ENCODE measurements around the gene BMERB1.
"Not testable (repeated sequence)": the region's sequence is repeated elsewhere in the genome, so short reads cannot be mapped to it uniquely, and the experiment has no call there.

The BMERB1 gene

GRCh38 chr16:15426796-15427195 lies 7.6 kb upstream of the BMERB1 start:
- no peak for FAIRE-seq

- peak; percentile 86 for FAIRE-seq
Measured at GRCh38 chr16:15427648-15428239, 6.6 kb upstream of the BMERB1 start.

- FAIRE-seq, result not testable (repeated sequence)
Measured at GRCh38 chr16:15430884-15431283, 3.5 kb upstream of the BMERB1 start.

- no peak for FAIRE-seq
Measured at GRCh38 chr16:15434079-15434424, 336 bp upstream of the BMERB1 start.

GRCh38 chr16:15435216-15435864 lies 952 bp downstream of the BMERB1 start:
- FAIRE-seq, result no peak

GRCh38 chr16:15439102-15439501 lies 4.7 kb downstream of the BMERB1 start:
- FAIRE-seq, result no peak

GRCh38 chr16:15439521-15439920 lies 5.1 kb downstream of the BMERB1 start:
- FAIRE-seq, result no peak

GRCh38 chr16:15440852-15441251 lies 6.5 kb downstream of the BMERB1 start:
- FAIRE-seq, result no peak

GRCh38 chr16:15442140-15442539 lies 7.8 kb downstream of the BMERB1 start:
- FAIRE-seq, result not testable (repeated sequence)

GRCh38 chr16:15443753-15444152 lies 9.4 kb downstream of the BMERB1 start:
- no peak for FAIRE-seq

GRCh38 chr16:15444264-15444663 lies 9.9 kb downstream of the BMERB1 start:
- FAIRE-seq, result no peak

GRCh38 chr16:15445450-15445849 lies 11.1 kb downstream of the BMERB1 start:
- no peak for FAIRE-seq

GRCh38 chr16:15446901-15447300 lies 12.5 kb downstream of the BMERB1 start:
- FAIRE-seq, result no peak

- no peak for FAIRE-seq
Measured at GRCh38 chr16:15450624-15451023, 16.2 kb downstream of the BMERB1 start.

- FAIRE-seq, result no peak
Measured at GRCh38 chr16:15451098-15451731, 16.8 kb downstream of the BMERB1 start.

- FAIRE-seq, result no peak
Measured at GRCh38 chr16:15452246-15452855, 18.0 kb downstream of the BMERB1 start.

GRCh38 chr16:15453296-15453695 lies 18.9 kb downstream of the BMERB1 start:
- FAIRE-seq, result not testable (repeated sequence)

GRCh38 chr16:15454933-15455332 lies 20.5 kb downstream of the BMERB1 start:
- not testable (repeated sequence) for FAIRE-seq

GRCh38 chr16:15457400-15457799 lies 23.0 kb downstream of the BMERB1 start:
- no peak for FAIRE-seq

GRCh38 chr16:15457958-15458357 lies 23.6 kb downstream of the BMERB1 start:
- no peak for FAIRE-seq

GRCh38 chr16:15459791-15460190 lies 25.4 kb downstream of the BMERB1 start:
- FAIRE-seq, result no peak

GRCh38 chr16:15460601-15461000 lies 26.2 kb downstream of the BMERB1 start:
- no peak for FAIRE-seq

- FAIRE-seq, result no peak
Measured at GRCh38 chr16:15461376-15461775, 27.0 kb downstream of the BMERB1 start.
